Measurements from ENCODE around the gene IL1RAPL1. TPM values are rescaled to one million over a fixed set of nuclear protein-coding genes. Genes with fewer than 3 reads are reported as not detected.

Gene IL1RAPL1
- total RNA-seq, 1 donor from 2014 or later = 2.7 TPM

- H3K4me1 Mint-ChIP-seq = peaks cover 13% of the 10 kb centered on the region
- H3K27me3 Mint-ChIP-seq (ENCODE audit: low read depth) = no peaks in the 10 kb centered on the region
- peaks cover 9% of the 10 kb centered on the region for H3K9me3 Mint-ChIP-seq
- H3K4me3 Mint-ChIP-seq = no peak overlapping the region
- H3K27ac Mint-ChIP-seq (ENCODE audit: unreplicated experiment) = no peak overlapping the region
- DNase-seq (ENCODE audit: low read depth, low spot score) = no peak
- no peaks in the 10 kb centered on the region for H3K36me3 Mint-ChIP-seq (ENCODE audit: low read depth)
- TF ChIP-seq CTCF (conservative IDR thresholded peaks at IDR 0.05) = no peak
Measured at GRCh38 chrX:28599957-28600356, 12.7 kb downstream of the IL1RAPL1 start.

- TF ChIP-seq CTCF (conservative IDR thresholded peaks at IDR 0.05) = no peak
- Mint-ChIP-seq H3K4me1 (peaks cover 19% of the 10 kb centered on the region), H3K27ac (ENCODE audit: unreplicated experiment) (no peak overlapping the region), H3K27me3 (ENCODE audit: low read depth) (no peaks in the 10 kb centered on the region), H3K36me3 (ENCODE audit: low read depth) (peaks cover 3% of the 10 kb centered on the region), H3K9me3 (no peaks in the 10 kb centered on the region), H3K4me3 (no peak overlapping the region)
- DNase-seq (ENCODE audit: low read depth, low spot score) = no peak
Measured at GRCh38 chrX:28609003-28609402, 21.8 kb downstream of the IL1RAPL1 start.

- H3K4me3 Mint-ChIP-seq = no peak overlapping the region
- H3K9me3 Mint-ChIP-seq = no peaks in the 10 kb centered on the region
- no peak overlapping the region for H3K27ac Mint-ChIP-seq (ENCODE audit: unreplicated experiment)
- peaks cover 3% of the 10 kb centered on the region for H3K36me3 Mint-ChIP-seq (ENCODE audit: low read depth)
- H3K4me1 Mint-ChIP-seq = peaks cover 19% of the 10 kb centered on the region
- no peak for TF ChIP-seq CTCF (conservative IDR thresholded peaks at IDR 0.05)
- no peaks in the 10 kb centered on the region for H3K27me3 Mint-ChIP-seq (ENCODE audit: low read depth)
- no peak for DNase-seq (ENCODE audit: low read depth, low spot score)
Measured at GRCh38 chrX:28609917-28610613, 22.8 kb downstream of the IL1RAPL1 start.

- Mint-ChIP-seq H3K4me1 (peaks cover 22% of the 10 kb centered on the region), H3K27ac (ENCODE audit: unreplicated experiment) (no peak overlapping the region), H3K9me3 (no peaks in the 10 kb centered on the region), H3K4me3 (no peak overlapping the region), H3K27me3 (ENCODE audit: low read depth) (no peaks in the 10 kb centered on the region), H3K36me3 (ENCODE audit: low read depth) (peaks cover 2% of the 10 kb centered on the region)
- no peak for DNase-seq (ENCODE audit: low read depth, low spot score)
- no peak for TF ChIP-seq CTCF (conservative IDR thresholded peaks at IDR 0.05)
Measured at GRCh38 chrX:28610746-28611145, 23.5 kb downstream of the IL1RAPL1 start.

- Mint-ChIP-seq H3K9me3 (no peaks in the 10 kb centered on the region), H3K4me1 (peaks cover 19% of the 10 kb centered on the region), H3K36me3 (ENCODE audit: low read depth) (peaks cover 2% of the 10 kb centered on the region), H3K4me3 (no peak overlapping the region), H3K27me3 (ENCODE audit: low read depth) (no peaks in the 10 kb centered on the region), H3K27ac (ENCODE audit: unreplicated experiment) (no peak overlapping the region)
- TF ChIP-seq CTCF (conservative IDR thresholded peaks at IDR 0.05) = no peak
- DNase-seq (ENCODE audit: low read depth, low spot score) = no peak
Measured at GRCh38 chrX:28613558-28613957, 26.3 kb downstream of the IL1RAPL1 start.
